GM23338 (cell line): ENCODE results near the gene ABCB6. TPM values are rescaled to one million over a fixed set of nuclear protein-coding genes. Genes with fewer than 3 reads are reported as not detected.

ENCODE experiments used
- ATAC-seq: fragments of 200-7000 bp; cut with Tn5 transposase; 3 replicates; pipeline ENCODE4 v1.9.1; 2020
- DNase-seq: peaks from one replicate; pipeline ENCODE4 v3.0.0-alpha.2; 2015; ENCODE audit warnings: low spot score
- H2AFZ ChIP-seq: fragments of 200-600 bp; sonication (generic); 2 replicates; pipeline ENCODE4 v1.8.0; 2016; ENCODE audit warnings: antibody characterized with exemption, mild to moderate bottlenecking, moderate library complexity
- H3F3A ChIP-seq: fragments of 200-600 bp; sonication (generic); replicated peaks from 2 replicates; pipeline ENCODE4 v1.8.0; 2017; ENCODE audit warnings: antibody characterized with exemption, mixed run types, low read depth
- H3K27ac ChIP-seq: fragments of 200-600 bp; sonication (generic); 2 replicates; pipeline ENCODE4 v1.6.1; 2016; ENCODE audit warnings: low read depth
- H3K27me3 ChIP-seq: fragments of 200-600 bp; sonication (generic); 2 replicates; pipeline ENCODE4 v1.8.0; 2016; ENCODE audit warnings: mild to moderate bottlenecking, mixed run types, moderate library complexity; ENCODE audit not compliant: insufficient read depth
- H3K36me3 ChIP-seq: fragments of 200-600 bp; sonication (generic); 2 replicates; pipeline ENCODE4 v1.8.0; 2016; ENCODE audit warnings: mild to moderate bottlenecking; ENCODE audit not compliant: insufficient read depth
- H3K4me1 ChIP-seq: fragments of 200-600 bp; sonication (generic); 2 replicates; pipeline ENCODE4 v1.8.0; 2016; ENCODE audit warnings: mild to moderate bottlenecking, moderate library complexity; ENCODE audit not compliant: insufficient read depth
- H3K4me2 ChIP-seq: fragments of 200-600 bp; sonication (generic); 2 replicates; pipeline ENCODE4 v1.7.1; 2017; ENCODE audit warnings: mixed run types
- H3K4me3 ChIP-seq: fragments of 200-600 bp; sonication (generic); 2 replicates; pipeline ENCODE4 v1.6.1; 2016; ENCODE audit warnings: mixed run types
- H3K79me2 ChIP-seq: fragments of 200-600 bp; sonication (generic); replicated peaks from 2 replicates; pipeline ENCODE4 v1.8.0; 2017; ENCODE audit warnings: mild to moderate bottlenecking; ENCODE audit not compliant: insufficient read depth
- H3K9me2 ChIP-seq: fragments of 200-600 bp; sonication (generic); 2 replicates; pipeline ENCODE4 v1.8.0; 2017; ENCODE audit not compliant: insufficient read depth
- H4K20me1 ChIP-seq: fragments of 200-600 bp; sonication (generic); replicated peaks from 2 replicates; pipeline ENCODE4 v1.8.0; 2017; ENCODE audit warnings: mild to moderate bottlenecking; ENCODE audit not compliant: insufficient read depth
- H3K27ac Mint-ChIP-seq: 2 replicates; pipeline ENCODE4 v1.8.0; 2020; ENCODE audit warnings: inconsistent platforms, mild to moderate bottlenecking, moderate library complexity, mixed read lengths
- H3K27me3 Mint-ChIP-seq: 3 replicates; pipeline ENCODE4 v1.8.0; 2022; ENCODE audit warnings: low read depth, mild to moderate bottlenecking, moderate library complexity, mixed read lengths, inconsistent platforms; ENCODE audit not compliant: insufficient read depth, poor library complexity
- H3K36me3 Mint-ChIP-seq: 3 replicates; pipeline ENCODE4 v1.8.0; 2021; ENCODE audit warnings: low read depth, mild to moderate bottlenecking, inconsistent platforms, moderate library complexity, mixed read lengths
- H3K4me1 Mint-ChIP-seq: 3 replicates; pipeline ENCODE4 v1.8.0; 2020; ENCODE audit warnings: mild to moderate bottlenecking, inconsistent platforms, mixed read lengths
- H3K4me3 Mint-ChIP-seq: 3 replicates; pipeline ENCODE4 v1.8.0; 2021; ENCODE audit warnings: moderate library complexity, mild to moderate bottlenecking, inconsistent platforms, mixed read lengths
- H3K9me3 Mint-ChIP-seq: 3 replicates; pipeline ENCODE4 v1.8.0; 2020; ENCODE audit warnings: moderate library complexity, mild to moderate bottlenecking, inconsistent platforms, mixed read lengths
- POLR2AphosphoS5 ChIP-seq: IDR thresholded peaks from 2 replicates; pipeline ENCODE4 v1.6.1; 2016; ENCODE audit warnings: antibody characterized with exemption, low read depth
- polyA plus RNA-seq: library from polyadenylated mRNA; unstranded; fragments of >200 nt; fragmentation: Nextera tagmentation; extraction: Ambion mirVana; gene quantifications from 2 replicates; pipeline ENCODE4 v1.2.1, GENCODE V29; 2016
- total RNA-seq: library from RNA; depleted of rRNA; stranded (reverse); fragments of >200 nt; shearing (Covaris generic); gene quantifications from 2 replicates; pipeline ENCODE4 v1.2.3, GENCODE V29; 2014
- TF ChIP-seq, protein P1 (sequence below), 2 experiments: fragments of 200-600 bp in 1 of 2; sonication (generic) in 1 of 2; conservative IDR thresholded peaks; 2 replicates each; pipeline versions ENCODE4 v1.5.1 to v1.6.1; 2016 to 2017; ENCODE audit warnings: antibody characterized with exemption in 2 of 2, low read depth in 2 of 2, mild to moderate bottlenecking in 2 of 2, moderate library complexity in 1 of 2
- TF ChIP-seq, protein P2 (sequence below): IDR thresholded peaks from 2 replicates; pipeline ENCODE4 v1.6.1; 2016; ENCODE audit warnings: antibody characterized with exemption
- TF ChIP-seq, protein P3 (sequence below): fragments of 250-450 bp; sonication (Bioruptor Pico); IDR thresholded peaks from 2 replicates; pipeline ENCODE4 v1.5.0; 2020; ENCODE audit warnings: mild to moderate bottlenecking, moderate library complexity
- TF ChIP-seq, protein P4 (sequence below): IDR thresholded peaks from one replicate; pipeline ENCODE4 v1.6.1; 2018; ENCODE audit warnings: antibody characterized with exemption; ENCODE audit not compliant: unreplicated experiment

Gene ABCB6
- total and polyA plus RNA-seq, 2 experiments from 2014 or later = 26.2 to 35.1 TPM

DNA sequence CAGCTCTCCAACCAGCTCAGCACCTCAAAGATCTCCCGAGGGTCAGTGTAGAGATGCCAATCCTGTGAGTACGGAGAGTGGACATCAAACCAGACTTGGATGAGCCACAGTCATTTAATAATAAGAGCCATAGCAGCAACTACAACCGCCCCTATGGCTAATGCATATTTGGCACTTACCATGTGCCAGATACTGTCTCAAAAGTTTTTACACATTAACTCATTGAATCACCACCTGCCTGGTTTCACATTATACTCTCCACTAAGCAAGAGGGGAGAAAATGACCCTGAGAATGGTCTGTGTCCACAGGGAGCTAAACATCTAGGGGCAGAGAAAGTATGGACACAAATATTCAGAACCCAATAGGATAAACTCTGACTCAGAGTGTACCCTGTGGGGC, 44.6 kb downstream of the ABCB6 start (continued):
- TF ChIP-seq, protein P1, sequence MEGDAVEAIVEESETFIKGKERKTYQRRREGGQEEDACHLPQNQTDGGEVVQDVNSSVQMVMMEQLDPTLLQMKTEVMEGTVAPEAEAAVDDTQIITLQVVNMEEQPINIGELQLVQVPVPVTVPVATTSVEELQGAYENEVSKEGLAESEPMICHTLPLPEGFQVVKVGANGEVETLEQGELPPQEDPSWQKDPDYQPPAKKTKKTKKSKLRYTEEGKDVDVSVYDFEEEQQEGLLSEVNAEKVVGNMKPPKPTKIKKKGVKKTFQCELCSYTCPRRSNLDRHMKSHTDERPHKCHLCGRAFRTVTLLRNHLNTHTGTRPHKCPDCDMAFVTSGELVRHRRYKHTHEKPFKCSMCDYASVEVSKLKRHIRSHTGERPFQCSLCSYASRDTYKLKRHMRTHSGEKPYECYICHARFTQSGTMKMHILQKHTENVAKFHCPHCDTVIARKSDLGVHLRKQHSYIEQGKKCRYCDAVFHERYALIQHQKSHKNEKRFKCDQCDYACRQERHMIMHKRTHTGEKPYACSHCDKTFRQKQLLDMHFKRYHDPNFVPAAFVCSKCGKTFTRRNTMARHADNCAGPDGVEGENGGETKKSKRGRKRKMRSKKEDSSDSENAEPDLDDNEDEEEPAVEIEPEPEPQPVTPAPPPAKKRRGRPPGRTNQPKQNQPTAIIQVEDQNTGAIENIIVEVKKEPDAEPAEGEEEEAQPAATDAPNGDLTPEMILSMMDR (conservative IDR thresholded peaks at IDR 0.05; ENCODE audit: low read depth in 2 of 2) = no peak
- TF ChIP-seq, protein P2, sequence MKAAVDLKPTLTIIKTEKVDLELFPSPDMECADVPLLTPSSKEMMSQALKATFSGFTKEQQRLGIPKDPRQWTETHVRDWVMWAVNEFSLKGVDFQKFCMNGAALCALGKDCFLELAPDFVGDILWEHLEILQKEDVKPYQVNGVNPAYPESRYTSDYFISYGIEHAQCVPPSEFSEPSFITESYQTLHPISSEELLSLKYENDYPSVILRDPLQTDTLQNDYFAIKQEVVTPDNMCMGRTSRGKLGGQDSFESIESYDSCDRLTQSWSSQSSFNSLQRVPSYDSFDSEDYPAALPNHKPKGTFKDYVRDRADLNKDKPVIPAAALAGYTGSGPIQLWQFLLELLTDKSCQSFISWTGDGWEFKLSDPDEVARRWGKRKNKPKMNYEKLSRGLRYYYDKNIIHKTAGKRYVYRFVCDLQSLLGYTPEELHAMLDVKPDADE = no peak

DNA sequence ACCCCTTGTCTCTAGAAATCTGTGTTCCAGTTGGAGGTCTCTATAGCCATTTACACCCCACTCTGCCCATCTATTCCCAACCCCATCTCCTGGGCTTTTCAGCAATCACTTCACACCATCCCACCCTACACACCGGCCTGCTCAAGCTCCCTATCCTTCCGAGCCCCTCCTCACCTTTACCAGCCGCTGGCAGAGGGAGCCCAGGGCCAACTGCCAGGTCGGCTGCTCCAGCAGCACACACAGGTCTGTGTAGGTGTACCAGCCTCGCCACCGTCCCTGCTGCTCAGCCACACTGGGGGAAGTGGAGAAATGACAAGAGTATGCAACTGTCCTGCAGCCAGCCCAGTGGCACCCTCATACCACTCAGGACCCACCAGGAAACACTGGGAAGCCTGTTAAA, 45.6 kb downstream of the ABCB6 start:
- Mint-ChIP-seq H3K27me3 (peaks cover 16% of the 10 kb centered on the region), H3K9me3 (no peaks in the 10 kb centered on the region; the same call in 2 of the 3 replicates), H3K27ac (no peak overlapping the region), H3K4me1 (peaks cover 12% of the 10 kb centered on the region), H3K36me3 (peaks cover 17% of the 10 kb centered on the region), H3K4me3 (no peak overlapping the region)
- no peak overlapping the region for H3K27ac ChIP-seq
- TF ChIP-seq POLR2AphosphoS5 = no peak
- TF ChIP-seq, protein P1 (conservative IDR thresholded peaks at IDR 0.05; ENCODE audit: low read depth in 2 of 2) = no peak
- TF ChIP-seq, protein P3, sequence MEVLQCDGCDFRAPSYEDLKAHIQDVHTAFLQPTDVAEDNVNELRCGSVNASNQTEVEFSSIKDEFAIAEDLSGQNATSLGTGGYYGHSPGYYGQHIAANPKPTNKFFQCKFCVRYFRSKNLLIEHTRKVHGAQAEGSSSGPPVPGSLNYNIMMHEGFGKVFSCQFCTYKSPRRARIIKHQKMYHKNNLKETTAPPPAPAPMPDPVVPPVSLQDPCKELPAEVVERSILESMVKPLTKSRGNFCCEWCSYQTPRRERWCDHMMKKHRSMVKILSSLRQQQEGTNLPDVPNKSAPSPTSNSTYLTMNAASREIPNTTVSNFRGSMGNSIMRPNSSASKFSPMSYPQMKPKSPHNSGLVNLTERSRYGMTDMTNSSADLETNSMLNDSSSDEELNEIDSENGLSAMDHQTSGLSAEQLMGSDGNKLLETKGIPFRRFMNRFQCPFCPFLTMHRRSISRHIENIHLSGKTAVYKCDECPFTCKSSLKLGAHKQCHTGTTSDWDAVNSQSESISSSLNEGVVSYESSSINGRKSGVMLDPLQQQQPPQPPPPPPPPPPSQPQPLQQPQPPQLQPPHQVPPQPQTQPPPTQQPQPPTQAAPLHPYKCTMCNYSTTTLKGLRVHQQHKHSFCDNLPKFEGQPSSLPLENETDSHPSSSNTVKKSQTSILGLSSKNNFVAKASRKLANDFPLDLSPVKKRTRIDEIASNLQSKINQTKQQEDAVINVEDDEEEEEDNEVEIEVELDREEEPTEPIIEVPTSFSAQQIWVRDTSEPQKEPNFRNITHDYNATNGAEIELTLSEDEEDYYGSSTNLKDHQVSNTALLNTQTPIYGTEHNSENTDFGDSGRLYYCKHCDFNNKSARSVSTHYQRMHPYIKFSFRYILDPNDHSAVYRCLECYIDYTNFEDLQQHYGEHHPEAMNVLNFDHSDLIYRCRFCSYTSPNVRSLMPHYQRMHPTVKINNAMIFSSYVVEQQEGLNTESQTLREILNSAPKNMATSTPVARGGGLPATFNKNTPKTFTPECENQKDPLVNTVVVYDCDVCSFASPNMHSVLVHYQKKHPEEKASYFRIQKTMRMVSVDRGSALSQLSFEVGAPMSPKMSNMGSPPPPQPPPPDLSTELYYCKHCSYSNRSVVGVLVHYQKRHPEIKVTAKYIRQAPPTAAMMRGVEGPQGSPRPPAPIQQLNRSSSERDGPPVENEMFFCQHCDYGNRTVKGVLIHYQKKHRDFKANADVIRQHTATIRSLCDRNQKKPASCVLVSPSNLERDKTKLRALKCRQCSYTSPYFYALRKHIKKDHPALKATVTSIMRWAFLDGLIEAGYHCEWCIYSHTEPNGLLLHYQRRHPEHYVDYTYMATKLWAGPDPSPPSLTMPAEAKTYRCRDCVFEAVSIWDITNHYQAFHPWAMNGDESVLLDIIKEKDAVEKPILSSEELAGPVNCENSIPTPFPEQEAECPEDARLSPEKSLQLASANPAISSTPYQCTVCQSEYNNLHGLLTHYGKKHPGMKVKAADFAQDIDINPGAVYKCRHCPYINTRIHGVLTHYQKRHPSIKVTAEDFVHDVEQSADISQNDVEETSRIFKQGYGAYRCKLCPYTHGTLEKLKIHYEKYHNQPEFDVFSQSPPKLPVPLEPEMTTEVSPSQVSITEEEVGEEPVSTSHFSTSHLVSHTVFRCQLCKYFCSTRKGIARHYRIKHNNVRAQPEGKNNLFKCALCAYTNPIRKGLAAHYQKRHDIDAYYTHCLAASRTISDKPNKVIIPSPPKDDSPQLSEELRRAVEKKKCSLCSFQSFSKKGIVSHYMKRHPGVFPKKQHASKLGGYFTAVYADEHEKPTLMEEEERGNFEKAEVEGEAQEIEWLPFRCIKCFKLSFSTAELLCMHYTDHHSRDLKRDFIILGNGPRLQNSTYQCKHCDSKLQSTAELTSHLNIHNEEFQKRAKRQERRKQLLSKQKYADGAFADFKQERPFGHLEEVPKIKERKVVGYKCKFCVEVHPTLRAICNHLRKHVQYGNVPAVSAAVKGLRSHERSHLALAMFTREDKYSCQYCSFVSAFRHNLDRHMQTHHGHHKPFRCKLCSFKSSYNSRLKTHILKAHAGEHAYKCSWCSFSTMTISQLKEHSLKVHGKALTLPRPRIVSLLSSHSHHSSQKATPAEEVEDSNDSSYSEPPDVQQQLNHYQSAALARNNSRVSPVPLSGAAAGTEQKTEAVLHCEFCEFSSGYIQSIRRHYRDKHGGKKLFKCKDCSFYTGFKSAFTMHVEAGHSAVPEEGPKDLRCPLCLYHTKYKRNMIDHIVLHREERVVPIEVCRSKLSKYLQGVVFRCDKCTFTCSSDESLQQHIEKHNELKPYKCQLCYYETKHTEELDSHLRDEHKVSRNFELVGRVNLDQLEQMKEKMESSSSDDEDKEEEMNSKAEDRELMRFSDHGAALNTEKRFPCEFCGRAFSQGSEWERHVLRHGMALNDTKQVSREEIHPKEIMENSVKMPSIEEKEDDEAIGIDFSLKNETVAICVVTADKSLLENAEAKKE (CRISPR knock-in tag) = no peak
- TF ChIP-seq, protein P4, sequence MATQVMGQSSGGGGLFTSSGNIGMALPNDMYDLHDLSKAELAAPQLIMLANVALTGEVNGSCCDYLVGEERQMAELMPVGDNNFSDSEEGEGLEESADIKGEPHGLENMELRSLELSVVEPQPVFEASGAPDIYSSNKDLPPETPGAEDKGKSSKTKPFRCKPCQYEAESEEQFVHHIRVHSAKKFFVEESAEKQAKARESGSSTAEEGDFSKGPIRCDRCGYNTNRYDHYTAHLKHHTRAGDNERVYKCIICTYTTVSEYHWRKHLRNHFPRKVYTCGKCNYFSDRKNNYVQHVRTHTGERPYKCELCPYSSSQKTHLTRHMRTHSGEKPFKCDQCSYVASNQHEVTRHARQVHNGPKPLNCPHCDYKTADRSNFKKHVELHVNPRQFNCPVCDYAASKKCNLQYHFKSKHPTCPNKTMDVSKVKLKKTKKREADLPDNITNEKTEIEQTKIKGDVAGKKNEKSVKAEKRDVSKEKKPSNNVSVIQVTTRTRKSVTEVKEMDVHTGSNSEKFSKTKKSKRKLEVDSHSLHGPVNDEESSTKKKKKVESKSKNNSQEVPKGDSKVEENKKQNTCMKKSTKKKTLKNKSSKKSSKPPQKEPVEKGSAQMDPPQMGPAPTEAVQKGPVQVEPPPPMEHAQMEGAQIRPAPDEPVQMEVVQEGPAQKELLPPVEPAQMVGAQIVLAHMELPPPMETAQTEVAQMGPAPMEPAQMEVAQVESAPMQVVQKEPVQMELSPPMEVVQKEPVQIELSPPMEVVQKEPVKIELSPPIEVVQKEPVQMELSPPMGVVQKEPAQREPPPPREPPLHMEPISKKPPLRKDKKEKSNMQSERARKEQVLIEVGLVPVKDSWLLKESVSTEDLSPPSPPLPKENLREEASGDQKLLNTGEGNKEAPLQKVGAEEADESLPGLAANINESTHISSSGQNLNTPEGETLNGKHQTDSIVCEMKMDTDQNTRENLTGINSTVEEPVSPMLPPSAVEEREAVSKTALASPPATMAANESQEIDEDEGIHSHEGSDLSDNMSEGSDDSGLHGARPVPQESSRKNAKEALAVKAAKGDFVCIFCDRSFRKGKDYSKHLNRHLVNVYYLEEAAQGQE = no peak
- H3K4me3 ChIP-seq = no peak overlapping the region
- H3F3A ChIP-seq = peaks cover 17% of the 10 kb centered on the region
- no peaks in the 10 kb centered on the region for H3K9me2 ChIP-seq
- H3K4me1 ChIP-seq = peaks cover 6% of the 10 kb centered on the region
- H3K36me3 ChIP-seq = no peaks in the 10 kb centered on the region
- ATAC-seq (no peak), DNase-seq (no peak)
- no peaks in the 10 kb centered on the region for H4K20me1 ChIP-seq
- H3K79me2 ChIP-seq = no peaks in the 10 kb centered on the region
- H2AFZ ChIP-seq = no peak overlapping the region
- no peak overlapping the region for H3K4me2 ChIP-seq
- H3K27me3 ChIP-seq = no peaks in the 10 kb centered on the region
